Stimulated activated CD8-positive, alpha-beta memory T cell treated with anti-CD3 and anti-CD28 coated beads, Interleukin-2, amount 100 ng/mL, for 1 hour (primary cell): ENCODE data around the gene CACNB4.
"Not testable (repeated sequence)": the region's sequence is repeated elsewhere in the genome, so short reads cannot be mapped to it uniquely, and the experiment has no call there.

Experiments
- DNase-seq, 2 donors: peaks; one replicate each; pipeline ENCODE4 v3.0.0-alpha.2; 2020; ENCODE audit warnings: low read depth in 2 of 2

The CACNB4 gene

GRCh38 chr2:151905963-151906632, 192.7 kb downstream of the CACNB4 start:
- DNase-seq: no peak

GRCh38 chr2:151904807-151905206, 194.0 kb downstream of the CACNB4 start:
- no peak for DNase-seq

- no peak for DNase-seq
These were observed 194.8 kb downstream of the CACNB4 start for GRCh38 chr2:151904021-151904420.

- no peak for DNase-seq
These were observed 196.0 kb downstream of the CACNB4 start for GRCh38 chr2:151902829-151903228.

GRCh38 chr2:151900331-151900730, 198.5 kb downstream of the CACNB4 start:
- DNase-seq: no peak

- DNase-seq: no peak
These were observed 199.7 kb downstream of the CACNB4 start for GRCh38 chr2:151899156-151899555.

- no peak for DNase-seq
These were observed 207.2 kb downstream of the CACNB4 start for GRCh38 chr2:151891566-151892194.

GRCh38 chr2:151887164-151887563, 211.7 kb downstream of the CACNB4 start:
- DNase-seq: no peak

GRCh38 chr2:151886241-151886640, 212.6 kb downstream of the CACNB4 start:
- no peak for DNase-seq

GRCh38 chr2:151882786-151883445, 215.9 kb downstream of the CACNB4 start:
- no peak for DNase-seq

- DNase-seq: no peak
These were observed 217.5 kb downstream of the CACNB4 start for GRCh38 chr2:151881342-151881741.

GRCh38 chr2:151880586-151880985, 218.3 kb downstream of the CACNB4 start:
- no peak for DNase-seq

- no peak for DNase-seq
These were observed 219.9 kb downstream of the CACNB4 start for GRCh38 chr2:151878655-151879563.

- no peak for DNase-seq
These were observed 220.6 kb downstream of the CACNB4 start for GRCh38 chr2:151878204-151878603.

- DNase-seq: not testable (repeated sequence)
These were observed 223.2 kb downstream of the CACNB4 start for GRCh38 chr2:151875631-151876030.

- no peak for DNase-seq
These were observed 226.4 kb downstream of the CACNB4 start for GRCh38 chr2:151872463-151872862.

- DNase-seq: no peak
These were observed 229.6 kb downstream of the CACNB4 start for GRCh38 chr2:151869291-151869690.

- no peak for DNase-seq
These were observed 236.1 kb downstream of the CACNB4 start for GRCh38 chr2:151862700-151863099.

- no peak for DNase-seq
These were observed 237.7 kb downstream of the CACNB4 start for GRCh38 chr2:151861174-151861573.

GRCh38 chr2:151860613-151861146, 238.2 kb downstream of the CACNB4 start:
- no peak for DNase-seq

- DNase-seq: no peak
These were observed 238.6 kb downstream of the CACNB4 start for GRCh38 chr2:151860210-151860609.

GRCh38 chr2:151857650-151858049, 241.2 kb downstream of the CACNB4 start:
- no peak for DNase-seq
